ENCODE measurements around the gene MORN5. TPM values are rescaled to one million over a fixed set of nuclear protein-coding genes. Genes with fewer than 3 reads are reported as not detected.

The MORN5 gene
- total RNA-seq, 1 donor from 2014 or later = not detected

DNA sequence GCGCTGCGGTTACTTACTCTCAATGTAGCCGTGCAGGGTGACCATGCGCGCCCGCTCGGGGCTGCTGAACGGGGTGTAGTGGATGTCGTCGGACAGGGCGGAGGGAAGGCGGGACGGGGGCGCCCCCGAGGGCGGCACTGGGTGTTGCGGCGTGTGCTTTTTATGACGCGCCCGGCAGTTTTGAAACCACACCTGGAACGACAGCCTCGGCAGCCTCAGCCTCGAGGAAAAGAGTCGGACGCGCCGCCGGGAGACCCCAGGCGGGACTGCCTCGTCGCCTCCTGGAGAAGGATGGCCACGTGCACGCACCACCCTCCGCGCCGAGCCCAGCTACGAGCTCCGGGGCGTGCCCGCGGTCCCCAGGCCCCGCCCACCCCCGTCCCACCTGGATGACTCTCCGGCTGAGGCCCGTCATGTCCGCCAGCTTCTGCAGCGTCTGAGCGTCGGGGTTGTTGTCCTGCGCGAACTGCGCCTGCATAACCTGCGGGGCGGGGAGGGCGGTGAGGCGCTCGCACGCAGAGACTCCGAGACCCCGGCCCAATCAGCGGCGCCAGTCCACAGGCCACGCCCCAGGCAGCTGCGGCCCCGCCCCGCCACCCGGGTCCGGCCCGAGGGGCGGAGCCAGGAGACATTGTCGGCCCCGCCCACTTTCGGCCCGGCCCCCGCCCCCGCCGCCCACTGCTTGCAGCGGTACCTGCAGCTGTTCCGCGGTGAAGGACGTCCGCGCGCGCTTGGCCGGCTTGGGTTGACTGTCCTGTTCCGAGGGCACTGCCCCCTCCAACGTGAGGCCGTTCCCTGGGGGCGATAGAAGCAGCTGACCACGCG is 54.1 kb downstream of the MORN5 start:
- DNase-seq = peak; percentile 91
- Mint-ChIP-seq H3K9me3 (no peaks in the 10 kb centered on the region), H3K4me3 (peak overlapping the region; percentile 60), H3K4me1 (peaks cover 14% of the 10 kb centered on the region), H3K36me3 (ENCODE audit: low read depth) (no peaks in the 10 kb centered on the region), H3K27me3 (peaks cover 68% of the 10 kb centered on the region), H3K27ac (no peak overlapping the region)
- intact Hi-C loops (cut with micrococcal nuclease) = loop anchor here (5.0 to 10.0 kb wide), 2 partner anchors 56 to 131 kb away; partner anchors contain the start of genes MORN5 and NDUFA8

DNA sequence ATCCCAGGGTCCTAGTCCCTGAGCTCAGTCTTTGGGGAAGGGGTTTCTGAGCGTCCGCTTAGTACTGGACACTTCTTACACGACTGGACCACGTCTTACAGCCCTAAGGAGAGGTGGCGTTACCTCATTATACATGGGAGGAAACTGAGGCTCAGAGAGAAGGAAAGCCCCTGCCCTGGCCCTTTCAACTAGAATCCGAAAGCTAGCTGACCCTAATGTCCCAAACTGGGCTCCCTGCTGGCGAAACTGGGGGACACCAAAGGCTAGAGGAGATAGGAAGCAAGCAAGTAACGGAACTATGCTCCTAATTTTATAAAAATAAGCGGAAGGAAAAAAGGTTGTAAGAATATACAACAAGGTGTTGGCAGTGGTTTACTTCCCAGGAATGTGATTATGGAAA is 54.8 kb downstream of the MORN5 start:
- H3K27ac Mint-ChIP-seq = no peak overlapping the region
- H3K9me3 Mint-ChIP-seq = no peaks in the 10 kb centered on the region
- H3K27me3 Mint-ChIP-seq = peaks cover 75% of the 10 kb centered on the region
- peak overlapping the region; percentile 60 for H3K4me3 Mint-ChIP-seq
- intact Hi-C loops (cut with micrococcal nuclease) = loop anchor here (5.0 to 10.0 kb wide), 2 partner anchors 57 to 130 kb away; partner anchors contain the start of genes MORN5 and NDUFA8
- DNase-seq = no peak
- peaks cover 21% of the 10 kb centered on the region for H3K4me1 Mint-ChIP-seq
- H3K36me3 Mint-ChIP-seq (ENCODE audit: low read depth) = no peaks in the 10 kb centered on the region

DNA sequence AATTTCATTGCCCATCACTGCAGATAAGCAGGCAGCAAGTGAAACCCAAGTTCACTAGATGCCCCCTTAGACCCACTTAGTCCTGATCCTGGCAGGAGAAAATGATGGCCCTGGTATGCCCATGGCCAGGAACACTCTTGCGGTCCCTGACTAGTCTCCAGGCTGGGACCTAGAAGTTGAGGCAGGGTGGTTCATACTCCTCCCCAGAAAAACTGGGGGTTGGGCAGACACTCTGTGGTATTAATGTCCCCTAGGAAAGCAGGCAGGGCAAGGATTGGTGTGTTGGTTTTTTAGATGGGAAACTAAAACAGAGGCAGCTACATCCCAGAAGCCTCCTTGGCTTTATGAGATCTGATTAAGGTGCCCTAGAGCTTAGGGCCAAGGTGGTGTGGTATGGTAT is 56.0 kb downstream of the MORN5 start:
- Mint-ChIP-seq H3K36me3 (ENCODE audit: low read depth) (no peaks in the 10 kb centered on the region), H3K4me1 (peaks cover 27% of the 10 kb centered on the region), H3K9me3 (no peaks in the 10 kb centered on the region), H3K27ac (no peak overlapping the region), H3K27me3 (peaks cover 84% of the 10 kb centered on the region), H3K4me3 (no peak overlapping the region)
- no peak for DNase-seq
- intact Hi-C loops (cut with micrococcal nuclease) = loop anchor here (10.0 kb wide), 1 partner anchor 129 kb away; no protein-coding TSS in a partner anchor

DNA sequence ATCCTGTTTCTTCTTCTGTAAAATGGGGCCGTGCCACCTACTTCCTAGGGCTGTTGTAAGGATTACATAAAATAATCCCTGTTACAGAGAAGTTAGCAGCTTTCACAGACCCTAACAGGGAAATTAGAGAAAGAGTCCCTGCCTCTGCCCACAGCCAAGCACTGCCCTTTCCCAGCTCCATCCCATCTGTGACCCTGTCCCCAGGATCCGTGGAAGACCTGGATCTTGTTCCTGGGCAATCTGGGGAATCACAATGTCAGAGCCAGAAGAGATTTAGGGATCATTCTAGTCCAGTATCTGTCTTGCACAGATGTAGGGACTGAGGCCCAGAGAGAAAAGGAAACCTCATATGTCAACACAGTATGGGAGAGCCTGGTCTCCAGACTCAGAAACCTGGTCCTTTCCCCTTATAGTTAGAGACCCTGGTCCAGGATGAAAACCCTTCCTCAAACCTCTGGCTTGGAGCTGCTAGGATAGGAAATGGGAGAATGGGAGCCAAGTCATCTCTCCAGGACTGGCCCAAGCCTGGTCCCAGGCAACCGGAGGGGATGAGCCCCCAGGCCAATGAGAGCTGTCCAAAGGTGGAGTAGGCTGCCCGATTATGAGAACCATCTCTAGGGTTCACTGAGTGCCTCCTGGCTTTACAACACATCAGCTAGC is 56.6 kb downstream of the MORN5 start:
- H3K27me3 Mint-ChIP-seq = peaks cover 87% of the 10 kb centered on the region
- H3K36me3 Mint-ChIP-seq (ENCODE audit: low read depth) = no peaks in the 10 kb centered on the region
- no peak overlapping the region for H3K27ac Mint-ChIP-seq
- intact Hi-C loops (cut with micrococcal nuclease) = loop anchor here (10.0 kb wide), 1 partner anchor 129 kb away; no protein-coding TSS in a partner anchor
- no peak overlapping the region for H3K4me3 Mint-ChIP-seq
- H3K4me1 Mint-ChIP-seq = peaks cover 27% of the 10 kb centered on the region
- H3K9me3 Mint-ChIP-seq = no peaks in the 10 kb centered on the region
- no peak for DNase-seq

DNA sequence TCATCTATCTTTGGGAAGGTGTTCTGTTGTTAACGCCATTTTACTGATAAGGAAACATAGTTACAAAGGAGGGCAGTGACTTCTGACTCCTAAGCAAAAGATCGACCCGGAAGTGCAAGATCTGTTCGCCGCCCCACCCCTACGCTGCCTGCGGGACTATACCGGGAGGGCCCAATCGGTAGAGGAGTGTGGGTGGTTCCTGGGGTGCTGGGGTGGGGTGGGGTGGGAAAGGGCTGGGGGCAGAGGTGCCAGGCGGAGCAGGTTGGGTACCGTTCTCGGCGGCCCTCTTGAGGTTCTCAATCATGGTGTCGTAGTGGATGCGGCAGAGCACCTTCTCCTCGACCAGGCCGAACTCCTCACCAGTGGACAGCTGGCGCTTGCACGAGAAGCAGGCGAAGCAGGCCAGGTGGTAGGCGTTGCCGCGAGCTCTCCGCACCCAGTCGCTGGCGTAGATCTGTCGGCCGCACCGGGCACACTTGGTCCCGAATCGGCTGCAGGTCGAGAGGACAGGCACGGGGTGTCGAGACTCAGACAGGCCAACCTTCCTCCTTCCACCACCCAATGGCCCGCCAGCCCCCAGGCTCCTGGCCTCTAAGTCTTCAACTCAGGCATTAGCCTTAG is 57.2 kb downstream of the MORN5 start:
- Mint-ChIP-seq H3K4me3 (no peak overlapping the region), H3K4me1 (peaks cover 27% of the 10 kb centered on the region), H3K36me3 (ENCODE audit: low read depth) (no peaks in the 10 kb centered on the region), H3K27me3 (peaks cover 87% of the 10 kb centered on the region), H3K27ac (no peak overlapping the region), H3K9me3 (no peaks in the 10 kb centered on the region)
- intact Hi-C loops (cut with micrococcal nuclease) = loop anchor here (10.0 kb wide), 1 partner anchor 128 kb away; no protein-coding TSS in a partner anchor
- no peak for DNase-seq

DNA sequence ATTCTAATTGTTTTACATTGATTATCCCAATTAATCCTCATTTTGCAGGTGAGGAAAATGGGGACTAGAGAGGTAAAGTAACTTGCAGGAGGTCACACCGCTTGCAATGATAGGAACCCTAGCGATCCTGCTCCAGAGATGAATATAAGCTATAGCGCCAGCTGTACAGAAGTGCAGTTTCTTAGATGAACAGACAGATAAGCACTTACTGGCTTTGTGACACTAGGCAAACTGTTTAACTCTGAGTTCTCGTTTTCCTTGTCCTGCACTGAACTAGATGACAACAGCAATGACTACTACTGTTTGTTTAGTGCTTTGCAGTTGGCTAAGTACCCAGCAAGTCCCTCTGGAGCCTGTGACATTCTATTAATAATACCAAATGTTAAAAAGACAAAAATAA is 57.9 kb downstream of the MORN5 start:
- H3K9me3 Mint-ChIP-seq = no peaks in the 10 kb centered on the region
- intact Hi-C loops (cut with micrococcal nuclease) = loop anchor here (2.0 to 10.0 kb wide), 2 partner anchors 47 to 127 kb away; partner anchors contain the start of genes MRRF and RBM18
- H3K27ac Mint-ChIP-seq = no peak overlapping the region

DNA sequence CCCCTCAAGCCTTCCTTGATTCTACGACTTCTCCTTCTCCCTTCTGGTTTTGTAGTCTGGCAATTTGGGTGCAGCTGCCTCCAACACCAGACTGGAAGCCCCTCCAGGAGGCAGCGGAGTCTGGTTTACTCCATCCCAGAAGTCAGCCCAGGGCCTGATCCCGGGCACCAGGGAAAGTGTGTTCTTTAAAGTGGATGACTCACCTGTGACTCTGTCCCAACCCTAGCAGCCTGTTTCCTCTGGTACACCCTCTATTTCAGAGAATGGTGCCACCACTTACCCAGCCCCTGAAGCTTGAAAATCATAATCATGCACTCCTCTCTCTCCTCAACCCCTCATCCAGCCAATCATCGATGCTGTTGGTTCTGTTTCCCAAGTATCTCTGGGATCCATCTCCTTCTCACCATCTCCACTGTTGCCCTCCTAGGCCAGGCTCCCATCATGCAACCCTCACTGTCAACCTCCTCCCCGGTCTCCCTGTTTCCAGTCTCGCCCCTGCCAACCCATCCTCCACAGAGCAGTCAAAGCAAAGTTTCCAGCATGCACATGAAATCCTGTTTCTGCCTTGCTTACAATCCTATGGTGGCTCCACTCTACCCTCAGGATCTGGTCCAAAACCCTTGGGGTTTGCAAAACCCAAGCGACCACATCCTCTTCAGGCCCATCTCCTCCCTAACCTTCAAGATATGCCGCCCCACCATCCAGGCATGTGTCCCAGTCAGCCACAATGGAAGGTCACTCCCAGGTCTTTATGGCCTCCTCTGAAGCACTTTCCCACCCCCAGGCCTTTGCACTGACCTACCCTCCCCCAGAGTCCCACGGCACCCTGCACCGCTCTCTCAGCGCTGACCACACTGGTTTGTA is 58.6 kb downstream of the MORN5 start:
- DNase-seq = no peak
- no peaks in the 10 kb centered on the region for H3K9me3 Mint-ChIP-seq
- H3K36me3 Mint-ChIP-seq (ENCODE audit: low read depth) = no peaks in the 10 kb centered on the region
- peak overlapping the region; percentile 77 for H3K4me3 Mint-ChIP-seq
- H3K27ac Mint-ChIP-seq = no peak overlapping the region
- H3K27me3 Mint-ChIP-seq = peaks cover 86% of the 10 kb centered on the region
- intact Hi-C loops (cut with micrococcal nuclease) = loop anchor here (2.0 to 10.0 kb wide), 2 partner anchors 46 to 126 kb away; partner anchors contain the start of genes MRRF and RBM18
- peaks cover 25% of the 10 kb centered on the region for H3K4me1 Mint-ChIP-seq

More for the DNA sequence above, 57.9 kb downstream of the MORN5 start:
- DNase-seq = no peak
- Mint-ChIP-seq H3K4me3 (no peak overlapping the region), H3K4me1 (peaks cover 27% of the 10 kb centered on the region), H3K36me3 (ENCODE audit: low read depth) (no peaks in the 10 kb centered on the region), H3K27me3 (peaks cover 86% of the 10 kb centered on the region)

DNA sequence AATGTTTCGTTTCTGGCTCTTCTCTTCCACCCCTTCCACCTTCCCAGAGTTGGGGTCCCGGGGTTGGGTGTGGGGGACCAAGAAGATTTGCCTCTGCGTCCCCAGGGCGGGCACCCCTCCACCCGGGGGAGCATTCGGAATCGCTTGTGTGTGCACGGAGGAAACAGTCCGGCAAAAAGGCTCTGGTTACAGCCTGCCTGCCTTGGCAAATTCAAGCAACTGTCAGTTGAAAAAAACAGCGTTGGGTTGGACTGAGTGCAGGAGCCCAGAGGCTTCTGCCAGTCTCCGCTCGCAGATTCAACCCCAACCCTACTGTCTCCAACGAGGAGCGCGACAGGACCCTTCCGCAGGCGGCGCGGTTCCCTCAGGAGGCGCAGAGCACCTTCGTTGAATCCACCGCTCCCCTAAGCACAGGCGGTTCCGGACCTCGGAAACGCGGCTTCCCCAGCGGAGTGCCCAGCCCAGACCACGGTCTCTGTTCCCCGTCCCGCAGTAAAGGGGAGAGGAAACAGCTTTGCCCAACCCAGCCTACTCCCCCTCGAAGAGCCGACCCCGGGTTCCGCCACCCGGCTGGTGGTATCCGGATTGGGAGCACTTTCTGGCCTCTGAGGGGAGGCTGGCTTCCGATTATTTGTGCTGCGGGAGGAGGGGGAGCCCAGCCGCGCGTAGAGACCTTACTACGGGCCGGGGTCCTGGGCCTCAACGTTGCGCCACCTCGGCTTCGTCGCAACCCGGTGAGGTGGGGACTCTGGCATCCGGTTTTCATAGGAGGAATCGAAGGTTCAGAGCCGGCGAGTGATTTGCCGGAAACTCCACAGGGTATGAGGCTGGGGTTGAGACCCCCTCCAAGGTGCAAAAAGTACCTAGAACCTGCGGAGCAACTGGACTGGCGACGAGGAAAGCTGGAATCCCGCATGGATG is 59.5 kb downstream of the MORN5 start:
- intact Hi-C loops (cut with micrococcal nuclease) = loop anchor here (2.0 to 10.0 kb wide), 2 partner anchors 46 to 126 kb away; partner anchors contain the start of genes MRRF and RBM18
- Mint-ChIP-seq H3K9me3 (no peaks in the 10 kb centered on the region), H3K4me3 (peak overlapping the region; percentile 77), H3K27me3 (peaks cover 89% of the 10 kb centered on the region), H3K4me1 (peaks cover 25% of the 10 kb centered on the region), H3K27ac (no peak overlapping the region), H3K36me3 (ENCODE audit: low read depth) (no peaks in the 10 kb centered on the region)
- DNase-seq = peak; percentile 70

DNA sequence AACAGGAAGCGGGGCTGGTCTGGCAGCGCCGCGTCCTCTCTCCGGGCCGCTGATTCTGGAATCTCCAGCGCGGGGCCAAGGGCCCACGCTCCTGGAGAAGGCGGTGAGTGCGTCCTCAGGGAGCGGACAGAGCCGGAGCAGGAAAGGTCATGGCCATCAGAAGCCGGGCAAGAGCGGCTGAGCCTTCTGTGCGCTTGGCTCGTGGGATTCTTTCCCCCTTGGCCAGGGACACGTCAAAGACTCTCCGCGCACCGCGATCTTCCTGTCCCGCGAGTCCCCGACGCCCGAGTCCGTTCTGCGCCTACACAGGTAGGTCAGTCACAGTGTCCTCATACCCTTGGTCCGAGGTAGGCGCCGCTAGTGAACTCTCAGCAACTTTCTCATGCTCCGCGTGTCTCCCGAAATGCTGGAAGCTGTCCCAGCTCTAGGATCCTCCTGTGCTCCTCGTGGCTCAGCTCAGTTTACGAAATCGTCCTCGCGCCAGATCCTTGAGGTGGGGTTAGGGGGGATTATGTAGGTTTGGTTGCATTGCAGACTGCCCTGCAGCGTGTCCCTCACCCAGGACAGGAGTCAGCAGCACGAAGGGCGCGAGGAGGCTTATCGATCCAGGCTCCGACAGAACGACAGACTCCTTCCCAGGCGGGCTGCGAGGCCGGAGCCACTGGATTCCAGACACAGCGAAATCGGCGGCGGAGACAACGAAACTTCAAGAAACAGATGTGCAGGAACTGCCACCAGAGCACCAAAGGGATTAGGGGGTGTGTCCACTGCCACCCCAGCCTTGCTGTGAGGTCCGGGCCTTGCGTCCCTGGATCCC is 60.4 kb downstream of the MORN5 start:
- peaks cover 24% of the 10 kb centered on the region for H3K4me1 Mint-ChIP-seq
- DNase-seq = no peak
- H3K4me3 Mint-ChIP-seq = peak overlapping the region; percentile 77
- peaks cover 85% of the 10 kb centered on the region for H3K27me3 Mint-ChIP-seq
- H3K9me3 Mint-ChIP-seq = no peaks in the 10 kb centered on the region
- H3K36me3 Mint-ChIP-seq (ENCODE audit: low read depth) = no peaks in the 10 kb centered on the region
- H3K27ac Mint-ChIP-seq = no peak overlapping the region
- intact Hi-C loops (cut with micrococcal nuclease) = loop anchor here (2.0 to 10.0 kb wide), 2 partner anchors 45 to 125 kb away; partner anchors contain the start of genes MRRF and RBM18

DNA sequence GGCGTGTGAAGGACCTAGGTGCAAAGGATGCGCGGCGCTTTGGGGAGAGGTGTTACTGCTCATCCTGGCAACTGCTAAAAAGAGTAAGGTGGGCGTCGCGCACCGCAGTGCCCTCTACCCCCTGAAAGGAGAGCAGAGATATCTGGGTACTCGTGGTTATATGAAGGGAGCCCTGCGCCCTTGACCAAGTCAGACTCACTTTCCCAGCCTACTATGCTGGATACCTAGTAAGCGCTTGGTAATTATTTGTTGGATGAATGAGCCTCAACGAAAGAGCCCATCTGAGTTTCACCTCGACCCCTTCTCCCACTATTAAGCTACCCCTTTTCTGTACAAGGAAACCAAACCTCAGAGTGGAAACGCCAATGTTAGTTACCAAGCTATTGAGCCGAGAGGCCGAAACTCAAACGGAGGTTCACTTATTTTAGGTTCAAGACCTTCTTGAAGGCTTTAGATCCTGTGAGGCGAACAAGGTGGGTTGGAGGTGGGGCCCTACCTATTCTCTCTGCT is 61.0 kb downstream of the MORN5 start:
- H3K27ac Mint-ChIP-seq = no peak overlapping the region
- no peaks in the 10 kb centered on the region for H3K9me3 Mint-ChIP-seq
- peaks cover 78% of the 10 kb centered on the region for H3K27me3 Mint-ChIP-seq
- intact Hi-C loops (cut with micrococcal nuclease) = no loop called here
- no peaks in the 10 kb centered on the region for H3K36me3 Mint-ChIP-seq (ENCODE audit: low read depth)
- peaks cover 24% of the 10 kb centered on the region for H3K4me1 Mint-ChIP-seq
- H3K4me3 Mint-ChIP-seq = no peak overlapping the region
- DNase-seq = no peak

DNA sequence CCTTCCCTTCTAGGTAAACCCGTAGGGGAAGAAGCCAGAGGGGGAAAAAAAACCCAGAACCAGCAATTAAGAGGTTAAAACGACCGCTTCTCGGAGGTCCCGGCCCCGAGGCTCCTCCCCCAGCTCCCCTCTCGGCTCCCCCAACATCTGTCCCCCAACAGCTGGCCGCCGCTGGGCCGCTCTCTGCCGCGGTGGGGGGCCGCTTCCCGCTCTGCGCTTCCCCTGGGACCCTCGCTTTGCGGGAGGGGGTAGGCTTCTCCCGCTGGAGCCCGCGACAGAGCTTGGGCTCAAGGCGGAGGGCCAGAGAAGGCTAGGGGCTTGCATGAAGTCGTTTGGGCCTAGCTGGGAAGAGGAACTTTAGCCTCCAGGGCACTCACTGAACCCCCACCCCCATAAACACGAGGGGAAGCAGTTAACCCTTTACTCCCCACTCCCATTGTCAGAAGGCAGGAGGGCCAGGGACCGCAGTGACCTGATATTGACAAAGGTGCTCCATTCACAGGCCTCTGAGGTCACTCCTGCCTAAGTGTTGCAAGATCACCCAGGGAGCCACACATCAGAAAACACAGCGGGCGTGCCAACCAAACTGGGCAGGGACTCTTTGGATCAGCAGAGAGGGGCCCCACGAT is 61.6 kb downstream of the MORN5 start:
- intact Hi-C loops (cut with micrococcal nuclease) = no loop called here
- Mint-ChIP-seq H3K4me1 (peaks cover 24% of the 10 kb centered on the region), H3K27ac (no peak overlapping the region), H3K9me3 (no peaks in the 10 kb centered on the region), H3K4me3 (no peak overlapping the region), H3K27me3 (peaks cover 73% of the 10 kb centered on the region), H3K36me3 (ENCODE audit: low read depth) (no peaks in the 10 kb centered on the region)
- DNase-seq = no peak

All from activated CD4-positive, alpha-beta T cell treated with anti-CD3 and anti-CD28 coated beads, Interleukin-2, amount 10 ng/mL, durations not matched to agents 24 days and 14 days (primary cell).